Chondrocyte (in vitro differentiated cells): ENCODE measurements around the gene RHPN2. TPM values are rescaled to one million over a fixed set of nuclear protein-coding genes. Genes with fewer than 3 reads are reported as not detected.
"Not testable (repeated sequence)": the region's sequence is repeated elsewhere in the genome, so short reads cannot be mapped to it uniquely, and the experiment has no call there.

ENCODE experiments used
- DNase-seq: peaks from one replicate; pipeline ENCODE4 v3.0.0; 2021; ENCODE audit warnings: mixed read lengths, low spot score
- H3K27ac Mint-ChIP-seq: one replicate; pipeline ENCODE4 v1.8.0; 2021; ENCODE audit warnings: mild to moderate bottlenecking, moderate library complexity, mixed read lengths; ENCODE audit not compliant: unreplicated experiment
- H3K27me3 Mint-ChIP-seq: 2 replicates; pipeline ENCODE4 v1.8.0; 2021; ENCODE audit warnings: low read depth, mixed read lengths
- H3K36me3 Mint-ChIP-seq: 2 replicates; pipeline ENCODE4 v1.8.0; 2021; ENCODE audit warnings: low read depth, mixed read lengths
- H3K4me1 Mint-ChIP-seq: 2 replicates; pipeline ENCODE4 v1.8.0; 2021; ENCODE audit warnings: low read depth, mild to moderate bottlenecking, mixed read lengths
- H3K4me3 Mint-ChIP-seq: one replicate; pipeline ENCODE4 v1.8.0; 2021; ENCODE audit warnings: mild to moderate bottlenecking, moderate library complexity, mixed read lengths; ENCODE audit not compliant: unreplicated experiment
- H3K9me3 Mint-ChIP-seq: 2 replicates; pipeline ENCODE4 v1.8.0; 2021; ENCODE audit warnings: low read depth, mixed read lengths
- total RNA-seq: library from RNA; stranded (reverse); gene quantifications from 3 replicates; pipeline ENCODE4 v1.2.1, GENCODE V29; 2021
- TF ChIP-seq, protein P1 (sequence below): fragments of 200-600 bp; sonication (generic); IDR thresholded peaks from 2 replicates; pipeline ENCODE4 v1.5.0; 2021; ENCODE audit warnings: antibody characterized with exemption, mild to moderate bottlenecking, moderate library complexity

Gene RHPN2
- total RNA-seq, 1 donor from 2014 or later: 8.5 TPM

DNA sequence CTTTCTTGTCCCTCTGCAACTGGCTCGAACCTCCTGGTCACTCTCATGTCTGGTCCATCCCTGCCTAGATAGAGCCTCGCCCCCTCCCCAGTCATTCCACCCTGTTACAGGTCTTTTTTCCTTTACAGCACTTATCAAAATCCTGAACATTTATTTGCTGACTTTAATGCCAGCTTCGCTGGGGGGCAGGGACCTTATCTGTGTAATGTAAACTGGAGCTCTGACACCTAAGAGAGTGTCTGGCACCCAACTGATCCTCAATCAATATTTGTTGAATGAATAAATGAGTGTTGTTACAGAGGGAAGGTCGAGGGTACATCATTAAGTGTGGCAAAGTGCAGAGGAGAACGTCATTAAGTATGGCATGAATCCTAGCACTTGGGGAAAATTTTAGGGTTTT lies 76.0 kb downstream of the RHPN2 start:
- Mint-ChIP-seq H3K27me3 (no peaks in the 10 kb centered on the region), H3K4me3 (no peak overlapping the region), H3K36me3 (peaks cover 15% of the 10 kb centered on the region), H3K27ac (no peak overlapping the region), H3K9me3 (no peaks in the 10 kb centered on the region), H3K4me1 (no peaks in the 10 kb centered on the region)
- TF ChIP-seq, protein P1, sequence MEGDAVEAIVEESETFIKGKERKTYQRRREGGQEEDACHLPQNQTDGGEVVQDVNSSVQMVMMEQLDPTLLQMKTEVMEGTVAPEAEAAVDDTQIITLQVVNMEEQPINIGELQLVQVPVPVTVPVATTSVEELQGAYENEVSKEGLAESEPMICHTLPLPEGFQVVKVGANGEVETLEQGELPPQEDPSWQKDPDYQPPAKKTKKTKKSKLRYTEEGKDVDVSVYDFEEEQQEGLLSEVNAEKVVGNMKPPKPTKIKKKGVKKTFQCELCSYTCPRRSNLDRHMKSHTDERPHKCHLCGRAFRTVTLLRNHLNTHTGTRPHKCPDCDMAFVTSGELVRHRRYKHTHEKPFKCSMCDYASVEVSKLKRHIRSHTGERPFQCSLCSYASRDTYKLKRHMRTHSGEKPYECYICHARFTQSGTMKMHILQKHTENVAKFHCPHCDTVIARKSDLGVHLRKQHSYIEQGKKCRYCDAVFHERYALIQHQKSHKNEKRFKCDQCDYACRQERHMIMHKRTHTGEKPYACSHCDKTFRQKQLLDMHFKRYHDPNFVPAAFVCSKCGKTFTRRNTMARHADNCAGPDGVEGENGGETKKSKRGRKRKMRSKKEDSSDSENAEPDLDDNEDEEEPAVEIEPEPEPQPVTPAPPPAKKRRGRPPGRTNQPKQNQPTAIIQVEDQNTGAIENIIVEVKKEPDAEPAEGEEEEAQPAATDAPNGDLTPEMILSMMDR: no peak
- DNase-seq: no peak

DNA sequence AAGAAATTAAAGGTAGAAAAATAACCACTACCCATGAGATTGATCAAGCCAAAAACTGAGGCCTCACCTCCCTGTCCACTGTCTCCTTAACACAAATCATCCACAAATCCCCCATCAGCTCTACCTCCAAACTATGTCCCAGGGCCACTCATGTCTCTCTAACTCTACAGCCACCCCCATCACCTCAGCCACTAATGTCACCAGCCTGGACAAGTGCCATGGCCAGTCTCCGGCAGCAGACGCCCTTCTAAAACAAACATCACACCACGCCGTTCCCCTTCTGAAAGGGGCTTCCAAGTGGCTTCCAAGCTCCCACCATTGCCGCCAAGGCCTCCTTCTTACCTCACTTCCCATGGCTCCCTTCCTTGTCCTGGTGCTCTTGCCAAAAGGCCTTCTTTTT lies 76.4 kb downstream of the RHPN2 start:
- H3K4me1 Mint-ChIP-seq, H3K4me3 Mint-ChIP-seq, H3K27me3 Mint-ChIP-seq, H3K9me3 Mint-ChIP-seq, DNase-seq, H3K27ac Mint-ChIP-seq: not testable (repeated sequence)
- H3K36me3 Mint-ChIP-seq: peaks cover 15% of the 10 kb centered on the region

DNA sequence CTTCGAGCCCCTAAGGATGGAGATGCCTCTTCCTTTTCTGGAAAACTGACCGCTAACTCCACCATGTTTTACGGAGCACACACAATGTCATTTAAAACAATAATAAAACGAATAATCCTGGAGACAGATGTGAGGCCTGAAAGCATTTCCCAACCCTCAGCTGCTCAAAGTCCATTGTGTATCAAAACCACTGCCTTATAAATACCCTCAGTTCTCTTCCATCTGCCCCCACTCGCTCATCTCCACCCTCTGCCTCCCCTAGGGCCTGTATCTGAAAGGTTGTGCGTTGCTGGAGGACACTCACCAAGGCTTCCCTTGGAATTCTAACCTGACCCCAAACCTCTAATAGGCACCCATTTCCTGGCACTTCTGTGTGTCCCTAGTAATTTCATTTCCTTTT lies 82.2 kb downstream of the RHPN2 start:
- H3K4me3 Mint-ChIP-seq, DNase-seq, H3K27me3 Mint-ChIP-seq, H3K4me1 Mint-ChIP-seq, H3K9me3 Mint-ChIP-seq, H3K27ac Mint-ChIP-seq, H3K36me3 Mint-ChIP-seq: not testable (repeated sequence)

DNA sequence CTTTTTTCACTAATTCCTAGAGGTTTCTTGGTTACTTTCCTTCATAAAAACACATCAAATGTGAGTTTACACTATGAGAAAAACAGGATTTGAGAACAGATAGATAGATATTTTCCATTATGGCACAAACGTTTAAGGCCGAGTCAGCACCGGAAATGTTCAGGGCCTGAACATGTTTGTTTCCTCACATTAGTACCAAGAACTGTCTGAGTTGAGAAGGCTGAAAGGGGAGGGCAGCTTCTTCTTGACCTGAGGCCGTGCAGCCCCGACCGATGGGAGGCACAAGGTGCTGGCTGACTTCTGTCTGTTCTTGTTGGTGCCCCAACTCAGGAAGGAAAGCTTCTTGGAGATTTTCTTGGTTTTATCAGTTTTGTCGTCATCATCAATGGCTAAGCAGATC lies 84.9 kb downstream of the RHPN2 start:
- not testable (repeated sequence) for H3K9me3 Mint-ChIP-seq, H3K4me3 Mint-ChIP-seq

DNA sequence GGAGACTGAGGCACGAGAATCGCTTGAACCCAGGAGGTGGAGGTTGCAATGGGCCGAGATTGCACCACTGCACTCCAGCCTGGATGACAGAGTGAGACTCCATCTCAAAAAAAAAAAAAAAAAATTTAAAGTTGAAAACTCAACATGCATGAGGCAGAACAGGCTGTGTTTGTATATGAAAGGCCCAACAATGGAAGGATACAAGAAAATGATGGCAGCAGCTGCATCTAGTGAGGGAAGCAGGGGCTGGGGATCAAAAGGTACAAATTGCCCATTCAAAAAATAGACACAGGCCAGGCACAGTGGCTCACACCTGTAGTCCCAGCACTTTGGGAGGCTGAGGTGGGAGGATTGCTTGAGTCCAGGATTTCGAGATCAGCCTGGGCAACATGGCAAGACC lies 86.9 kb downstream of the RHPN2 start:
- DNase-seq, H3K4me3 Mint-ChIP-seq, H3K27ac Mint-ChIP-seq, H3K27me3 Mint-ChIP-seq, H3K36me3 Mint-ChIP-seq, H3K9me3 Mint-ChIP-seq, H3K4me1 Mint-ChIP-seq: not testable (repeated sequence)

More for the DNA sequence above, 84.9 kb downstream of the RHPN2 start:
- H3K36me3 Mint-ChIP-seq, H3K4me1 Mint-ChIP-seq, H3K27me3 Mint-ChIP-seq, H3K27ac Mint-ChIP-seq, DNase-seq: not testable (repeated sequence)

DNA sequence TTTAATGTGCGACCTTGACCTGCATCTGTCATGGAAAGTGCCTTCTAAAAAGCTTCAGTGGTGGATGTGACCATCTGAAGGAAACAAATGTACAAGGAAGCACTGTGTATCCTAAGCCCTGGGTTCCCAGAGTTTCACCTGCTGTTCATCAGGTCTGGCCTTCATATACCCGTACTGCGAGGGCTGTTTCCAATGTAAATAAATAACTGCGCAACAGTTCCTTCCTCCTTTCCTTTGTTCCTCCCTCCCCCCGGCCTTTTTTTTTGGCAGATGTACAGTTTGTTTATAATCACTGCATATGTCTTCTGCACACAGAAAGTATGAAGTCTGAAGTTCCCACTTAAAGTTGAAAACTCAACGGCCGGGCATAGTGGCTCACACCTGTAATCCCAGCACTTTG lies 87.4 kb downstream of the RHPN2 start:
- H3K36me3 Mint-ChIP-seq: peaks cover 2% of the 10 kb centered on the region

DNA sequence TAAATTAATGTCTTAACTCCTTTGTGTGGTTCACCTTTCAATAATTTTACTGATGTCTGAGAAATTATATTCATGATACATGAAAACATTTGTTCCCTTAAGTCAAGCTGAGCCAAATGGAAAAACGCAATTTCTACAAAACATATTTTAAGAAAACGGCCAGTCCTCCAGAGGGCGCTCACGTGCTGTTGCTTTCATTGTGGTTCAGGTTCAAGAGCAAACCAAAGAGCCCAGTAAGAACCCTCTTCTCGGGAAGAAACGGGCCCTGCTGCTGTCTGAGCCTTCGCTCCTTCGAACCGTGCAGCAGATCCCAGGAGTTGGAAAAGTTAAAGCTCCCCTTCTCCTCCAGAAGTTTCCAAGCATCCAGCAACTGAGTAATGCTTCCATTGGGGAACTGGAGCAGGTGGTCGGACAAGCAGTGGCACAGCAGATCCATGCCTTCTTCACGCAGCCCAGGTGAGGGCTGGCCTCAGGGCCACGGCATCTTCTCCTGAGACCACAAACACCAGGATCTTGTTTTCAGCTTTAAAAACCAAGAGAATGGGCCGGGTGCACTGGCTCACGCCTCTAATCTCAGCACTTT lies 88.4 kb downstream of the RHPN2 start:
- peaks cover 2% of the 10 kb centered on the region for H3K36me3 Mint-ChIP-seq
- peaks cover 6% of the 10 kb centered on the region for H3K4me1 Mint-ChIP-seq
- no peak for DNase-seq
- no peaks in the 10 kb centered on the region for H3K9me3 Mint-ChIP-seq
- H3K27me3 Mint-ChIP-seq: no peaks in the 10 kb centered on the region
- TF ChIP-seq, protein P1: peak; percentile 90
- no peak overlapping the region for H3K4me3 Mint-ChIP-seq
- H3K27ac Mint-ChIP-seq: no peak overlapping the region

More for the DNA sequence above, 87.4 kb downstream of the RHPN2 start:
- DNase-seq: no peak
- no peak overlapping the region for H3K4me3 Mint-ChIP-seq
- TF ChIP-seq, protein P1: no peak
- no peak overlapping the region for H3K27ac Mint-ChIP-seq
- no peaks in the 10 kb centered on the region for H3K9me3 Mint-ChIP-seq
- no peaks in the 10 kb centered on the region for H3K27me3 Mint-ChIP-seq
- H3K4me1 Mint-ChIP-seq: peaks cover 2% of the 10 kb centered on the region
